GM12878 (cell line): ENCODE measurements around the gene XPNPEP3.

Experiments
- EP300 ChIP-seq, 2 experiments: fragments of 150-350 bp in 1 of 2; IDR thresholded peaks; 2 replicates each; pipeline ENCODE4 v1.6.1; 2011 to 2012; ENCODE audit warnings: low read depth in 2 of 2, low read length in 2 of 2, borderline replicate concordance in 1 of 2, improper control_type of control experiment in 1 of 2, inconsistent platforms in 1 of 2; ENCODE audit not compliant: control insufficient read depth in 1 of 2
- FOXK2 ChIP-seq: fragments of 450-650 bp; IDR thresholded peaks from 2 replicates; pipeline ENCODE4 v1.6.1; 2017; ENCODE audit warnings: mild to moderate bottlenecking, moderate library complexity
- GABPA ChIP-seq: IDR thresholded peaks from 2 replicates; pipeline ENCODE4 v1.6.1; 2014; ENCODE audit warnings: antibody characterized with exemption, low read depth, mild to moderate bottlenecking, inconsistent platforms
- JUNB ChIP-seq: IDR thresholded peaks from 2 replicates; pipeline ENCODE4 v1.6.1; 2016; ENCODE audit warnings: antibody characterized with exemption, mild to moderate bottlenecking
- MTA2 ChIP-seq: fragments of 450-650 bp; IDR thresholded peaks from 2 replicates; pipeline ENCODE4 v1.6.1; 2016; ENCODE audit warnings: low read depth, mild to moderate bottlenecking, moderate library complexity
- POLR2A ChIP-seq: IDR thresholded peaks from 2 replicates; pipeline ENCODE4 v1.6.1; 2011; ENCODE audit warnings: low read depth, mild to moderate bottlenecking, low read length
- RBBP5 ChIP-seq: fragments of 200-600 bp; sonication (generic); conservative IDR thresholded peaks from 2 replicates; pipeline ENCODE4 v1.6.1; 2016

GRCh38 chr22:40855979-40856512 is 902 bp upstream of the XPNPEP3 start:
- TF ChIP-seq MTA2 (no peak), JUNB (no peak), POLR2A (0 out of 2 replicates have a peak, but pooled peaks have one; percentile 36), RBBP5 (no peak), EP300 (IDR thresholded peaks at IDR 0.05; ENCODE audit: borderline replicate concordance in 1 of 2, control insufficient read depth in 1 of 2, low read depth in 2 of 2, low read length in 2 of 2) (no peak), FOXK2 (no peak), GABPA (no peak)
